Epithelial cell of prostate (primary cell): ENCODE measurements around the gene SARDH.
"Not testable (repeated sequence)": the region's sequence is repeated elsewhere in the genome, so short reads cannot be mapped to it uniquely, and the experiment has no call there.

Experiments
- DNase-seq: peaks from one replicate; pipeline ENCODE4 v3.0.0-alpha.2; 2011; ENCODE audit warnings: low read depth, low spot score
- H3K27ac ChIP-seq: fragments of 450-650 bp; 2 replicates; pipeline ENCODE4 v1.5.1; 2017; ENCODE audit warnings: mild to moderate bottlenecking

The SARDH gene

GRCh38 chr9:133640580-133641395, 97.4 kb downstream of the SARDH start:
- no peak for DNase-seq
- H3K27ac ChIP-seq = no peak overlapping the region

- DNase-seq = no peak
- no peak overlapping the region for H3K27ac ChIP-seq
These were observed 98.0 kb downstream of the SARDH start for GRCh38 chr9:133640160-133640559.

DNA sequence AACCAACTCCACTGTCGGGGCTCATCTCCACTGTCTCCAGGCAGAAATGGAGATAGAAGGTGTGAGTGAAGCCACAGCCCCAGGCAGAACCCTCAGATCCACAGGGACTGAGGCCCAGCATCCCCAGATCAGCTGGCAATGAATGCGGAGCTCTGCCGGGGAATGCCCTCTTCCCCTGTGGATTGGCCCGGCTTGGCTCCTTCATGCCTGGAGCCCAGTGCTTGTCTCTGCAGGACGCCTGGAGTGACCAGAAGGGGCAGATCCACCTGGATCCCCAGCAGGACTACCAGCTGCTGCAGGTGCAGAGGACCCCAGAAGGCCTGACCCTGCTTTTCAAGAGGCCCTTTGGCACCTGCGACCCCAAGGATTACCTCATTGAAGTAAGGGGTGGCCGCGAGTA, 98.5 kb downstream of the SARDH start:
- H3K27ac ChIP-seq = no peak overlapping the region
- DNase-seq = no peak

- no peak for DNase-seq
- no peak overlapping the region for H3K27ac ChIP-seq
These were observed 99.4 kb downstream of the SARDH start for GRCh38 chr9:133638711-133639110.

GRCh38 chr9:133638076-133638475, 100.1 kb downstream of the SARDH start:
- H3K27ac ChIP-seq = no peak overlapping the region
- no peak for DNase-seq

- no peak for DNase-seq
- H3K27ac ChIP-seq = no peak overlapping the region
These were observed 100.6 kb downstream of the SARDH start for GRCh38 chr9:133637451-133638055.

DNA sequence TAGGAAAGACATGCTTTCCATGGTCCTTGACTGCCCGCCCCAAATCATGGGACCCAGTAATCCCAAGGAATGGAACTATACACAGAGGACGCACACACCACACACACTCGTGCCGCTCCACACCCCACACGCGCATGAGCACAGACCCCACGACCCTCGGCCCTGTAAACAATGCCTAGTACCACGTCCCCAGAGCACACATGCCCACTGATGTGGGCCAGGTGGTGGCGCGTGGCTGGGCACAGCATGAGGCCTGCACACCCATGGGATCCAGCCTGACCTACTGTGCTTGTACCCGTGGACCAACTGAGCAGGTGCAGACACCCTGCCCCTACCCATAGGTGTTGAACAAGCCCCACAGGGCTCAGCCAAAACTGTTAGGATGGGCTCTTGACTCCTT, 101.2 kb downstream of the SARDH start:
- no peak overlapping the region for H3K27ac ChIP-seq
- no peak for DNase-seq

GRCh38 chr9:133635533-133636531, 102.3 kb downstream of the SARDH start, which contains the start of gene DBH:
TSS of gene DBH (plus strand) at chr9:133636363. CDS start at chr9:133636372, 9 bp downstream.
- no peak for DNase-seq

DNA sequence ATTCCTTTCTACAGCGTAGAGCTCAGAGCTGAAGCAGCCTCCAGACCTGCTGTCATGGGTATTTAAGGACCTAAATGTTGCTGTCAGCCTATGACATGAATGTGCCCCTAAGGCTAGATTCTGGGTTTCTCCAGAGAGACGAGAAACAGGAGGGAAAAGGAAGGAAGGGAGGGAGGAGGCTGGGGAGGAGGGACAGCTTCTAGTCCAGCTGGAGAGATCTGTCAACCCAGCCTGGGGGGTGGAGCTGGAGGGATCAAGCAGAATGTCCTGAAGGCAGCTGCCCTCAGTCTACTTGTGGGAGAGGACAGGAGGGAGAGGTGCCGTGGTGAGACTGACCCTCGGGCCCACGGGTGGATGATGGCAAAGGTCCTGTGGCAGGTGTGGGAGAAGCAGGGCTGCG, 103.1 kb downstream of the SARDH start:
- DNase-seq = no peak
- H3K27ac ChIP-seq = no peak overlapping the region

More at GRCh38 chr9:133635533-133636531, 102.3 kb downstream of the SARDH start, which contains the start of gene DBH:
- no peak within 1 kb of the TSS for H3K27ac ChIP-seq

GRCh38 chr9:133634081-133634691, 104.0 kb downstream of the SARDH start:
- no peak overlapping the region for H3K27ac ChIP-seq
- DNase-seq = no peak

GRCh38 chr9:133633681-133634080, 104.5 kb downstream of the SARDH start:
- H3K27ac ChIP-seq = no peak overlapping the region
- no peak for DNase-seq

GRCh38 chr9:133632806-133633680, 105.1 kb downstream of the SARDH start:
- DNase-seq = no peak
- H3K27ac ChIP-seq = no peak overlapping the region

GRCh38 chr9:133631111-133631510, 107.0 kb downstream of the SARDH start:
- H3K27ac ChIP-seq = no peak overlapping the region
- DNase-seq = no peak

- no peak for DNase-seq
- H3K27ac ChIP-seq = no peak overlapping the region
These were observed 108.7 kb downstream of the SARDH start for GRCh38 chr9:133629221-133630110.

DNA sequence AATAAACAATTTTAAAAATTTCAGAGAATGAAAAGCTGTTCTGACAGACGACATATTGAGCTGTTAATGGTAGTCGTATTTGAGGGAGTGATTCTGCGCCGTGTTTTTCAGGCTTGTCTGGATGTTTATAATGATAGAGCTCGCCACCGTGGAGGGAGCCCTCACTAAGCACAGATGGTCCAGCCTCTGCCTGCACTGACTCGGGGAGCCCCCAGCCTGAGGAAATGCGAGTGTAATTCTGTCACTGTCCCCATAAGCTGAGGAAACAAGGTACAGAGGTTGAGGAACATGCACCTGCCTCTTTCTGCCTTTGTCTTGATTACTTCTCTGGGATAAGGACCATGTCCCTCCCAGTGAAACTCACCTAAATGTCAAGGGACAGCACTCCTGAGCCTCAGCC, 109.4 kb downstream of the SARDH start:
- H3K27ac ChIP-seq = no peak overlapping the region
- no peak for DNase-seq

- no peak overlapping the region for H3K27ac ChIP-seq
- no peak for DNase-seq
These were observed 110.8 kb downstream of the SARDH start for GRCh38 chr9:133627341-133627740.

DNA sequence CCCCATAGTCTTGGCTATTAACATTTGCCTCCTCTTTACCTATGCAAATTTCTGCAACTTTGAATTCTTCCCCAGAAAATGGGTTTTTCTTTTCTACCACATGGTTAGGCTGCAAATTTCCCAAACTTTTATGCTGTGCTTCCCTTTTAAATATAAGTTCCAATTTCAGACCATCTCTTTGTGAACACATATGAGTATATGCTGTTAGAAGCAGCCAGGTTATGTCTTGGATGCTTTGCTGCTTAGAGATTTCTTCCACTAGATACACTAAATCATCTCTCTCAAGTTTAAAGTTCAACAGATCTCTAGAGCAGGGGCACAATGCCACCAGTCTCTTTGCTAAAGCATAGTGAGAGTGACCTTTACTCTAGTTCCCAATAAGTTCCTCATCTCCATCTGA, 112.1 kb downstream of the SARDH start:
- not testable (repeated sequence) for DNase-seq, H3K27ac ChIP-seq

DNA sequence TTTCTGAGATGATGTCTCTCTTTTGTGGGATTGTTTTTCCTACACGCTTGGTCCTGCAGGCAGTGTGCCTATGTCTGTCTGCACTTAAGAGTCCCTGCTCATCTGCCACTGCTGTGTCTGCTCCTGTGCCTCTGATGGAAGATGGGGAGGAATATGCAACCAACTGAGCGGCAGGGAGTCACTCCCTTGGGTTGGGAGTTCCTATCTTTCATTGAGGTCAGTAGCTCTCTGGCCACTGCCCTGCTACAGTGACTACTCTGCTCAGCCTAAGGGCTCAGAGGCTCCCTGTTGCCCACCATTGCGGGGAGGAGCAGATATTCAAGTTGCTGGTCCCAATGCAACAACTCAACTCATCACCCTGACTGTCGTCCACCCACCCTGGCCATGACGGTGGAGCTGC, 115.6 kb downstream of the SARDH start:
- no peak for DNase-seq
- H3K27ac ChIP-seq = no peak overlapping the region
